ENCODE data around the gene MT1X.
A peak's percentile ranks its signal among the peaks of the same experiment; 100 is the strongest.

The MT1X gene

DNA sequence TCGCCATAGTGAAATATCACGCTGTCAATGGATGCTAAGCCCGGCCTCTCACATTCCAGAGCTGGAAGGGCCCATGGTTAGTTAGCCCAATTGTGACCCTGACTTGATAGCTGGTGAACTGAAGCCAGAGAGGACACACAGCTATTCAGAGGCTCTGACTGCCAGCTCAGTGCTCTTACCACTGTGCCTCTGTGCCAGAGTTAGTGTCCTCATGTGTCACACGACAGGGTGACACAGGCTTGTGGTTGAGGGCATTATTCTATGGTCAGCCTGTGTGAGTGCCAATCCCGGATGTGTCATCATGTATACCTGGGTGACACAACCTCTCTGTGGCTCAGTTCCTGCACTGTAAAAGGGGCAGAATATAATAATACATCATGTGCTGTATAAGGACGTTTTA is 2.5 kb upstream of the MT1X start:
- no peak for DNase-seq

GRCh38 chr16:56682703-56683397 is 580 bp downstream of the MT1X start:
- no peak for DNase-seq

- no peak for DNase-seq
Measured at GRCh38 chr16:56683424-56684172, 1.3 kb downstream of the MT1X start.

DNA sequence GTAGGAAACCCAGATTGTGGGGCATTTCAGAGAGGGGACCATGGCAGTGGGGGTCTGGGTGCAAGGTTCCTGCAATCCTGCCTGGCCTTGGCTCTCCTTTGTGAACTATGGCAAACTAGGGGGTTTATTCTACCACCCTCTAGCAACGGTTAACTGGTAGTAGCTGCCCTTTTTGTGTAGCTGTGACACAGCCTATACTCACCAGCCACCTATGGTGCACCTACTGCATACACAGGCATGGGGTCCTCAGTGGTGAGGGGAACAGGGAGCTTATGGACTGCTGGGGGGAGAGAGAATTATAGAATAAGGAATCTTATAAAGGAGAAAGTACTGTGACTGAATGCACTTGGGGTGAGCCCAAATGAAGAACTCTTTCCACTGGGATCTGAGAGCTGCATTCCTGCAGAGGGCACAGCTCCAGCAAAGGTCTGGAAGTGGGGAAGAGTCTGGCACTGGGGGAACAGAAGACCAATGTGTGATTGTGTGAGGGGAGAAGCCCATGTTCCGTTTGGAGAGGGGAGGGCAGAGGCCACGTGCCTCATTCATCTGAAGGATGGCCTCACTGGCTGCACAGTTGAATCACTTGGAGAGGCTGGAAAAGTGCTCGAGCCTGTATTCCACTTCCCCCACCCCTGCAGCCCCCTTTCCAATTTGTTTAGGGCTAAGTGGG is 2.1 kb downstream of the MT1X start:
- no peak for DNase-seq

- DNase-seq, result no peak
Measured at GRCh38 chr16:56684926-56685590, 2.8 kb downstream of the MT1X start.

GRCh38 chr16:56686758-56687157 is 4.5 kb downstream of the MT1X start:
- no peak for DNase-seq

GRCh38 chr16:56688762-56689161 is 6.5 kb downstream of the MT1X start:
- no peak for DNase-seq

DNA sequence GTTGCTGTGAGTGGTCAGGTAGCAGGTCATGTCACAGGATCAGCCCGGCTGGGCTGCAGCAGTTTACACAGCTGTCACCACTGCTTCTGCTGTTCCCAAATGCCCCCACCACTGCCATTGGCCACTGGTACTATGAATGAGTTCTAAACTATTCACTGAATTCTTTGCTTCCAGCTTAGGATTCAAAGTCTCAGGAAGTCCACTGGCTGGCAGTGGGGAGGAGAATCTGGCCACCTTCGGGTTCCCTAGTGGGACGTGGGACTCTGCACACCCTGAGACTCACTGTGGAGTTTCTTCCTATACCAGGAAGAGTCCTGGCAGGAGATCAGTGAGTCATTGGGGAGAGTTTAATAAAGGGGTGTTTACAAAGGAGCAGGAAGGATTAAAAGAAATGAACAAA is 6.9 kb downstream of the MT1X start:
- DNase-seq, result no peak

GRCh38 chr16:56690420-56691122 is 8.3 kb downstream of the MT1X start:
- no peak for DNase-seq

- peak; percentile 58 for DNase-seq
Measured at GRCh38 chr16:56691885-56692284, 9.6 kb downstream of the MT1X start.

DNA sequence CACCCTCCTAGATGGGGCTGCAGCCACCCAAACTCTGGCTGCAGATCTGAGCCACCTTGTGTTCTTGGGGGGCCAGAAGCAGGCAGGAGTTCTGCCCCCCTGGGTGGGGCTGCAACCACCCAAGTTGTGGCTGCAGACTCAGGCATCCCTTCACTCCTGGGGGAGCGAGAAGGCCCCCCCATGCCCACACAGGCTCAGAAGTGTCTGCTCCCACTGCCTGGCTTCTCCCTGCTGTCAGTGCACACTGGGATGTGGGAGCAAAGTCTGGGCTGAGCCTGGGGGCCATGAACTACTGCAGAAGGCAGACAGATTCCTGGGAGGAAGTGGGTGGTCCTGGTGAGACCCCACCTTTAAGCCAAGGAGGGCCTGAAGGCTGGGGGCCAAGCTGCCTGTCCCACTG is 13.0 kb downstream of the MT1X start:
- no peak for DNase-seq

GRCh38 chr16:56697456-56698155 is 15.3 kb downstream of the MT1X start:
- no peak for DNase-seq

- DNase-seq, result no peak
Measured at GRCh38 chr16:56700195-56700594, 17.9 kb downstream of the MT1X start.

GRCh38 chr16:56700631-56701030 is 18.4 kb downstream of the MT1X start:
- no peak for DNase-seq

DNA sequence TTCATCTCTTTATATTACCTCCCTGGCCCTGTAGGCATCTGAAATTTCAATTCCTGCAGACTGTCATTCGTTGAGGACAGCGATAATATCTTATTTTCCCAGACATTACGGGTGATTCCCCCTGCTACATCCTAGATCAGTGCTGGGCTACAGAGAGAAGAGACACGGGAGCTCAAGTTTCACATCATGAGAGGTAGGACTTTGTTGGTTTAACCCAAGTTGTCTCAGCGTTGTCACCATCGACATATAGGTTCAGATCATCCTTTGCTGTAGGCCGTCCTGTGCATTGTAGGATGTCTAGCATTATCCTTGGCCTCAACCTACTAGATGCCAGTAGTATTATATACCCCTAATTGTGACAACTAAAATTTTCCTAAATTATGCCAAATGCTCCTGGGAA is 19.3 kb downstream of the MT1X start:
- no peak for DNase-seq

DNA sequence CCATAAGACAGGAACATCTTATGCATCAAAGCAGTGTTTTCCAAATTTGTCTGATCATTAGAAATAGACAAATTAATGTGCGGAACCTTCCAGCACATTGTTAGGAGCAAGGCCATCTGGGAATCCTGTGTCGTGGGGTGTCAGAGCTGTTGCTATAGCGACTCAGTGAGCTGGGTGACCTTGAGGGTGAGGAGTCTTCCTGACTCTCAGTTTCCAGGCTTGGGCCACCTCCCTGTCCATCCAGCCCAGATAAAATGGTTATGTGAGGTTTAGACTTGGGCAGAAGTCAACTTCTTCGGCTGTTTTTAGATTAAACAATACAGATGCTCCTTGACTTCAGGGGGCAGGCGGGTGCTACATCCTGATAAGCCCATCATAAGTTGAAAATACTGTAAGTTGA is 20.6 kb downstream of the MT1X start:
- DNase-seq, result no peak

DNA sequence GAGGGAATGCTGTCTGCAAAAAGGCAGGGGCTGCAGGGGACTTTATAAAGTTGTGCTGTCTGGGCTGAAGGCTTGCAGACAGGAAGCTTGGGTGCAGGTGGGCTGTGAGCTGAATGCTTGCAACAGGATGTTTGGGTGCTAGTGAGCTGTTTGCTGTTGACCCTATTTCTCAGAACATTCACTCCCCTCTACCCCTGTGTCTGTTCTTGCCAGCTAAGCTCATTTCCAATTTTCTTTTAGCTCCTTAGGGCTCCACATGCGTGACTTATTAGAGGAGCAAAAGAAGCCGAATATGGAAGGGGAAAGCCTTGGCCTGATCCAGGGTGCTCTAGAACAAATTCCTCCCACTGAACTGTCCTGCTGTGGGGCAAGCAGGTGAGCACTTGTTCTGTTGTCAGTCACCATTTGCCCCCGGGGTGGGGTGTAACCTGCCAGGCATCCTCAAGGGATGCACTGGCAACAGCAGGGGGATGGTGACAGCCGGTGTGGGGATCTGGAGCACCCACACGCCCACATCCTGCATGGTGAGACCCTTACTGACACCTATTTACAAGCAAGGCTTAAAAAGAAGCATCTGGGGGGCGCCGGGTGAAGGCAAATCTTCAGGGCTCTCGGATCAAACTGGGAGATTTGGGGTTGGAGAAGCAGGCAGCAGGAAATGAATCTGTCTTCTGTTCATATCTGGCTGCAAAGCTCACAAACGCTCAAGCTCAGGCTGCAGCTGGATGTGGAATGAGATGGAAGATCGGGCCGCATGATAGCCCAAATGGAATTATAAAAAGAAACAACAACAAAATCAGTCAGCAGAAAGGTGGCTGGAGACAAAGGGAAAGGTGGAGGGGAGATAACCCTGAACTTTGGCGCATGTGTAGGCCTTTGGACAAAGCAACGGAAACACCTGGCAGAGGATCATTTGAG is 26.5 kb downstream of the MT1X start:
- no peak for DNase-seq

DNA sequence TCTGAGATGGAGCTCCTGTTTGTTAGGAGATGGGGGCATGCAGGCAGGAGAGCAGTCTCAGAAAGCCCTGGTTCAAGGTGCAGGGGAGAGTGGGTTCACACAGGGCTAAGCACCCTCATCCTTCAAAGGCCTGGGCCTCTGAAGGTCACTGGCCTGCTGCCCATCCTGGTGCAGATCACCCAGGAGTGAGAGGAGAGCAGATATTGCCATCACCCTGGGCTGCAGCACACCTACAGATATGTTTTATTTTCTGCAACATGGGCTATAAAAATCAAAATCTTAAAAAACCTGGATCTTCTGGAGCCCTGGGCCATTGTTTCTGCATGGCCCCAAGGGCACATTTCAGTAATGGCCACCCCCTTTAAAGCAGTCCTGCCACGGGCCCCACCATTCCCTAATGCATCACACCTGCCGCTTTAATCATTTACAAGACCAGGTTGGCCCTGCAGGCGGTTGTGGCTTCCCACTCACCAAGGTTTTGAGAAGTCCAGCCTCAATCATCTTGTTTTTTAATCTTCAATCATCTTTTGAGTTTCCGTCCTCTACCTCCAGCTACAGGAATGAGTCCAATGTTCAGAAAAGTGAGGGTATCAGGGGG is 27.3 kb downstream of the MT1X start:
- DNase-seq, result no peak

DNA sequence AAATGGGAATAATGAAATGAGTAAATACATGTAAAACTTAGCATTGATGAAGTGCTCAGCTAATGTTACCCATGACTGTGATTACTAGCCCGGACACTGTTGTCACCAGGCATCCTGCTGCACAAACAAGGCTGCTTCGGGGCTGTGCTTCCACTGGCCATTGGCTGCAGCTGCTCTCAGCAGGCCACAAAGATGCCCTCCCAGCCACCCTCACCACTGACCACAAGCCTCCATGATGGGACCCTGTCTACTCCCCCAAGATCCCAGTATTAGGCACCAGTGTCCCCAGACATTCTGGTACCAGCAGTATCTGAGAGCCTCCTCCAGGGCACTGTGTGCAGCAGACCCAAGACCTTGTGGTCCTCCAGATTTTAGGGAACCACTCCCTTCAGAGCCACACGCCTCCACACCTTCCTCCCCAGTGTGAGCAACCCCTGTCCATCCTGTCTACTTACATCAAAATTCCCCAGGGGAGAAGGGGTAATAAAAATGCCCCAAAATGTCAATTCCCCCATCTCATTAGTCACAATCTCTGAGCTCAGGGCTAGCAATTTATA is 28.0 kb downstream of the MT1X start:
- no peak for DNase-seq

GRCh38 chr16:56711862-56712261 is 29.6 kb downstream of the MT1X start:
- DNase-seq, result no peak

All from NCI-H1105 treated with DMSO at 0.1 percent for 48 hours (cell line).